AG04450 (cell line): ENCODE data around the gene USH1C. TPM values are rescaled to one million over a fixed set of nuclear protein-coding genes. Genes with fewer than 3 reads are reported as not detected.

Experiments
- CTCF ChIA-PET: fragments of 300-600, 350-600 bp; formaldehyde crosslinking; extraction: SDS; loops from one replicate; lab custom pipeline; 2022; ENCODE audit warnings: antibody characterized with exemption, inconsistent platforms; lab: Charles Lee
- POLR2A ChIA-PET: fragments of 350-600 bp; formaldehyde crosslinking; extraction: SDS; loops from one replicate; lab custom pipeline; 2021; ENCODE audit warnings: antibody characterized with exemption, inconsistent platforms; lab: Yijun Ruan, JAX
- DNase-seq: peaks from one replicate; pipeline ENCODE4 v3.0.0-alpha.2; 2011; ENCODE audit warnings: low read depth, low spot score
- H3K27ac ChIP-seq: one replicate; pipeline ENCODE4 v1.5.1; 2012; ENCODE audit warnings: low read depth, low read length, control low read depth
- H3K27me3 ChIP-seq: one replicate; pipeline ENCODE4 v1.6.0; 2012; ENCODE audit warnings: low read length; ENCODE audit not compliant: control insufficient read depth, insufficient read depth
- H3K4me3 ChIP-seq: 2 replicates; pipeline ENCODE4 v1.5.1; 2011; ENCODE audit warnings: mild to moderate bottlenecking, low read depth, low read length, control low read depth
- H3K9me3 ChIP-seq: 2 replicates; pipeline ENCODE4 v1.5.1; 2012; ENCODE audit warnings: low read length; ENCODE audit not compliant: control insufficient read depth, insufficient read depth
- polyA plus RNA-seq: library from polyadenylated mRNA; depleted of rRNA; stranded (reverse); fragments of >200 nt; gene quantifications from 2 replicates; pipeline ENCODE4 v1.2.3, GENCODE V29; 2011
- TF ChIP-seq, protein P1 (sequence below): IDR thresholded peaks from 2 replicates; pipeline ENCODE4 v1.5.1; 2011; ENCODE audit warnings: low read depth, low read length, control low read depth, inconsistent platforms

USH1C gene
- polyA plus RNA-seq, 1 experiment, result not detected

DNA sequence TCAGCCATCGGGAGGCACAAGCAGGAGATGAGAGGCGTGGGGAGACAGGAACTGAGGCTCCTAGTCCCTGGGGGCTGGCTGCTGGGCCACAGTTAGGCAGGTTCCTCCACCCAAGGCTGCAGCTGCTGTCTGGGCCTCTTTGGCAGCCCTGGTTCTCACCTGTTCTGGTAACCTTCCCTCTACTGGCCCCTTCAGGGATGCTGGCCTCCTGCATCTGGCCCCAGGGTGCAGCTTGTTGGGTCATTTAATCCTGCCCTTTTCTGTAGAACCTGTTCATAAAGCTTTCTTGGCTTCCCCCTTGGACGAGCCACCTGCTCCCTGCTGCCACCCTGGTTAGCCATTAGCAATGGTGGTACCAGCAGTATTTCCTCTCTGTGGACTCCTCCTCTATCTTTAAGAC lies 5.5 kb downstream of the USH1C start:
- no peak overlapping the region for H3K27ac ChIP-seq
- ChIA-PET CTCF (interaction anchor here (0.9 kb wide), 1 partner anchor 11 kb away, joined by 3 read pairs; no protein-coding TSS in a partner anchor), POLR2A (no interaction called here)
- no peak overlapping the region for H3K4me3 ChIP-seq
- TF ChIP-seq, protein P1, sequence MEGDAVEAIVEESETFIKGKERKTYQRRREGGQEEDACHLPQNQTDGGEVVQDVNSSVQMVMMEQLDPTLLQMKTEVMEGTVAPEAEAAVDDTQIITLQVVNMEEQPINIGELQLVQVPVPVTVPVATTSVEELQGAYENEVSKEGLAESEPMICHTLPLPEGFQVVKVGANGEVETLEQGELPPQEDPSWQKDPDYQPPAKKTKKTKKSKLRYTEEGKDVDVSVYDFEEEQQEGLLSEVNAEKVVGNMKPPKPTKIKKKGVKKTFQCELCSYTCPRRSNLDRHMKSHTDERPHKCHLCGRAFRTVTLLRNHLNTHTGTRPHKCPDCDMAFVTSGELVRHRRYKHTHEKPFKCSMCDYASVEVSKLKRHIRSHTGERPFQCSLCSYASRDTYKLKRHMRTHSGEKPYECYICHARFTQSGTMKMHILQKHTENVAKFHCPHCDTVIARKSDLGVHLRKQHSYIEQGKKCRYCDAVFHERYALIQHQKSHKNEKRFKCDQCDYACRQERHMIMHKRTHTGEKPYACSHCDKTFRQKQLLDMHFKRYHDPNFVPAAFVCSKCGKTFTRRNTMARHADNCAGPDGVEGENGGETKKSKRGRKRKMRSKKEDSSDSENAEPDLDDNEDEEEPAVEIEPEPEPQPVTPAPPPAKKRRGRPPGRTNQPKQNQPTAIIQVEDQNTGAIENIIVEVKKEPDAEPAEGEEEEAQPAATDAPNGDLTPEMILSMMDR, result no peak
- no peak for DNase-seq
- H3K9me3 ChIP-seq, result no peaks in the 10 kb centered on the region
- H3K27me3 ChIP-seq, result peaks cover 19% of the 10 kb centered on the region

DNA sequence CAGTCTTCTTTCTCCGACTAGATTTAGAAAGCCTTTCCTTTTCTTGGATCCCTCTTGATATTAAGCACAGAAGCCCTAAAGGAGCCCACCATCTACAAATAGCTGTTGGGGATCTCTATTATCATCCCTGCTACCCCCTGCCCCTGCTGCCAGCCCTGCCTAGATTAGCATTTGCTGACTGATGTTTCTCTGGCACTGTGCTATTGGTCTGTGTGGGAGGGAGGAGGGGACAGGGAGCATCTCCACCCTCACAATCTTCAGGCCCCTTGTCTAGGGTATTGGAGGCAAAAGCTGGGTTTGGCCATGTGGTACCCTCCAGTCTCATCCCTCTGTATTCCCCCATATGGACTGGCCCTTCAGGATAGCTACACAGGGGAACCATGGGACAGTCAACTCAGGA lies 6.2 kb downstream of the USH1C start:
- Histone ChIP-seq H3K4me3 (no peak overlapping the region), H3K27ac (no peak overlapping the region), H3K27me3 (peaks cover 16% of the 10 kb centered on the region), H3K9me3 (no peaks in the 10 kb centered on the region)
- CTCF ChIA-PET, result interaction anchor here (0.9 kb wide), 1 partner anchor 10 kb away, joined by 3 read pairs; no protein-coding TSS in a partner anchor
- POLR2A ChIA-PET, result no interaction called here
- no peak for DNase-seq
- TF ChIP-seq, protein P1, result no peak

GRCh38 chr11:17537261-17537660 lies 7.0 kb downstream of the USH1C start:
- CTCF ChIA-PET, result no interaction called here
- Histone ChIP-seq H3K27me3 (peaks cover 16% of the 10 kb centered on the region), H3K4me3 (no peak overlapping the region), H3K27ac (no peak overlapping the region), H3K9me3 (no peaks in the 10 kb centered on the region)
- POLR2A ChIA-PET, result no interaction called here
- DNase-seq, result no peak
- TF ChIP-seq, protein P1, result no peak

DNA sequence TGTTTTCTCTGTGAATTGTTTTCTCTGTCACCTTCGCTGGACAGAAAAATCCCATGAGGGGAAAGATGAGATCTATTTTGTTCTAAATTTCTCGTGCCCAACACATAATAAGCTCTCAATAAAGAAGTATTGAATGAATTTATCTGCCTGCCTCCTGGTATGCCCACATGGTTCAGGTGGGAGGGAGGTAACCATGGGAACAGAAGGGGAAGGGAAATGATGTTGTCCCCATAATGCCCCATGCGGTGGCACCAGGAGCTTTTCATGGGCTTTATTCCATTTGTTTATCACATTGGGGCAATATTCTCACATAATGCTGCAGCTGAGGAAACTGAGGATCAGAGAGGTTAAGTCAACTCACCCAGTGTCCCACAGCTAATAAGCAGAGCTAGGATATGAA lies 8.7 kb downstream of the USH1C start:
- H3K27me3 ChIP-seq, result peaks cover 20% of the 10 kb centered on the region
- CTCF ChIA-PET, result interaction anchor here (1.0 to 1.1 kb wide), 2 partner anchors 8 to 152 kb away, joined by 3 read pairs; no protein-coding TSS in a partner anchor
- TF ChIP-seq, protein P1, result no peak

DNA sequence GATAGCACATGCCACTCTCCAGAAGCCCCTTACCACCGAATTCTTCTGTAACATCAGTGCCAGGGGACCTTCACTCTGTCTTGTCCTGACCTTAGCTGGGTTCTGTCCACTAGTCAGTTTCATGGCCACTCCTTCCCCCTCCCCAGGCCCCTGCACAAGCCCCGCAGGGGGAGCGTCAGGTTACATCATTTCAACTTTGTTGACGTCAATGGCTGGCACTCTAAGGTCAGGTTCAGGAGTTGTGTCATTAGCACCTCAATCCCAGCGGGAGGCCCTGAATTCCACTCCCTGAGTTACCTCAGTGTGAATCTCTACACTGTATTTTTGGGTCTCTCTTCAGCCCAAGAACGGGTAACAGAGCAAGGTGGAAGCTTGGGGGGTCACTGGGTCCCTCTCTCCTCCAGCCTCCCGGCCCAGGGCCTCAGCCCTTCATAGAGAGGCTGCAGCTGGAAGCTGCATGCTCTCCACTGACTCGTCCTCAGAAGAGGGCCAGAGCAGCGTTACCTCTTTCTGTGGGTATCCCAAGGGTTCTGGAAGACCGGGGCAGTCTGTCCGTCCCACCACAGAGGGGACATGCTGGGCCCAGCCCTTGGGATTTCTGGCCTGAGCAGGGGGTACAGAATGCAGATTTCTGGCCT lies 10.3 kb downstream of the USH1C start:
- peaks cover 21% of the 10 kb centered on the region for H3K27me3 ChIP-seq
- DNase-seq, result no peak
- H3K27ac ChIP-seq, result no peak overlapping the region
- ChIA-PET CTCF (no interaction called here), POLR2A (no interaction called here)
- no peak overlapping the region for H3K4me3 ChIP-seq
- TF ChIP-seq, protein P1, result no peak
- no peaks in the 10 kb centered on the region for H3K9me3 ChIP-seq

More for the DNA sequence above, 8.7 kb downstream of the USH1C start:
- Histone ChIP-seq H3K27ac (no peak overlapping the region), H3K4me3 (no peak overlapping the region), H3K9me3 (no peaks in the 10 kb centered on the region)
- DNase-seq, result no peak
- POLR2A ChIA-PET, result no interaction called here
